Ascending aorta (tissue), 2 donors: Measurements from ENCODE around the gene EID2B. TPM values are rescaled to one million over a fixed set of nuclear protein-coding genes. Genes with fewer than 3 reads are reported as not detected.

Source experiments
- DNase-seq, 2 donors: peaks; one replicate each; pipeline ENCODE4 v3.0.0-alpha.2; 2019; ENCODE audit warnings: low spot score in 2 of 2
- H3K27ac ChIP-seq, 2 donors: fragments of 200-600 bp; sonication (generic); one replicate each; pipeline ENCODE4 v1.5.1; 2016 to 2017; ENCODE audit warnings: mild to moderate bottlenecking in 1 of 2
- H3K27me3 ChIP-seq: fragments of 200-600 bp; sonication (generic); one replicate; pipeline ENCODE4 v1.5.1; 2017
- H3K36me3 ChIP-seq, 2 donors: fragments of 200-600 bp; sonication (generic); one replicate each; pipeline ENCODE4 v1.5.1; 2016
- H3K4me1 ChIP-seq, 2 donors: fragments of 200-600 bp; sonication (generic); one replicate each; pipeline ENCODE4 v1.5.1; 2016 to 2017; ENCODE audit warnings: mild to moderate bottlenecking in 1 of 2
- H3K4me3 ChIP-seq, 2 donors: fragments of 200-600 bp; sonication (generic); one replicate each; pipeline ENCODE4 v1.5.1; 2016 to 2017; ENCODE audit warnings: mild to moderate bottlenecking in 1 of 2
- H3K9me3 ChIP-seq, 2 donors: fragments of 200-600 bp; sonication (generic); one replicate each; pipeline ENCODE4 v1.5.1; 2016
- CTCF ChIP-seq, 3 experiments: fragments of 200-600 bp in 2 of 3; fragments of 450-650 bp in 1 of 3; sonication (generic) in 2 of 3; IDR thresholded peaks; one replicate each; pipeline ENCODE4 v1.5.1; 2016 to 2019; ENCODE audit warnings: antibody characterized with exemption in 3 of 3, mild to moderate bottlenecking in 1 of 3, moderate library complexity in 1 of 3
- intact Hi-C: fragments of 100-400 bp; cut with DNase I; formaldehyde crosslinking; loops from one replicate; pipeline ENCODE4 v1.15.1; 2023
- total RNA-seq: library from RNA; depleted of rRNA; stranded (reverse); fragments of >200 nt; gene quantifications from one replicate; pipeline ENCODE4 v1.1.0, GENCODE V29; 2016

EID2B gene
- total RNA-seq, 1 donor from 2014 or later, result not detected

- peak overlapping the region in 1 of 2 donors; percentile 96 for H3K27ac ChIP-seq
- H3K27me3 ChIP-seq, result no peaks in the 10 kb centered on the region
- no peak for TF ChIP-seq CTCF (IDR thresholded peaks at IDR 0.05)
- H3K4me3 ChIP-seq, result peak overlapping the region; percentile 77 to 95
- intact Hi-C loops, result loop anchor here (1.0 kb wide), 1 partner anchor 415 kb away; the partner anchor contains the start of gene PAK4
- no peaks in the 10 kb centered on the region for H3K36me3 ChIP-seq
- H3K4me1 ChIP-seq, result peaks cover 5 to 16% of the 10 kb centered on the region in 2 donors
- H3K9me3 ChIP-seq, result no peaks in the 10 kb centered on the region
- no peak for DNase-seq
Measured at GRCh38 chr19:39540333-39540673, 7.7 kb upstream of the EID2B start.

- Histone ChIP-seq H3K27ac (peak within 1 kb of the TSS; percentile 95 to 96), H3K27me3 (no peaks in the 10 kb centered on the region), H3K4me3 (peak within 1 kb of the TSS; percentile 77 to 95), H3K36me3 (no peaks in the 10 kb centered on the region), H3K9me3 (no peaks in the 10 kb centered on the region), H3K4me1 (peaks cover 5 to 16% of the 10 kb centered on the region in 2 donors)
- peak; percentile 76 to 96 for DNase-seq
- intact Hi-C loops, result loop anchor here (1.0 to 10.0 kb wide), 2 partner anchors 414 to 455 kb away; partner anchors contain the start of genes PAK4 and ZNF546
- TF ChIP-seq CTCF (IDR thresholded peaks at IDR 0.05), result peak; percentile 71 to 89 (median 87)
Measured at GRCh38 chr19:39539518-39540332, 7.1 kb upstream of the EID2B start, which contains the start of gene EID2. TSS of gene EID2 (minus strand) at chr19:39540161. CDS start at chr19:39540079, 82 bp downstream.

- H3K4me1 ChIP-seq, result peaks cover 5 to 16% of the 10 kb centered on the region in 2 donors
- H3K4me3 ChIP-seq, result peak overlapping the region; percentile 77 to 95
- no peak for TF ChIP-seq CTCF (IDR thresholded peaks at IDR 0.05)
- H3K9me3 ChIP-seq, result no peaks in the 10 kb centered on the region
- H3K27me3 ChIP-seq, result no peaks in the 10 kb centered on the region
- peak overlapping the region; percentile 95 to 96 for H3K27ac ChIP-seq
- H3K36me3 ChIP-seq, result no peaks in the 10 kb centered on the region
- intact Hi-C loops, result loop anchor here (10.0 kb wide), 1 partner anchor 456 kb away; the partner anchor contains the start of gene ZNF546
- DNase-seq, result no peak
Measured at GRCh38 chr19:39539165-39539517, 6.5 kb upstream of the EID2B start.

GRCh38 chr19:39533791-39534190, 1.1 kb upstream of the EID2B start:
- Histone ChIP-seq H3K4me3 (no peak overlapping the region), H3K27ac (no peak overlapping the region), H3K27me3 (no peaks in the 10 kb centered on the region), H3K36me3 (no peaks in the 10 kb centered on the region), H3K9me3 (no peaks in the 10 kb centered on the region), H3K4me1 (peaks cover 7 to 22% of the 10 kb centered on the region in 2 donors)
- intact Hi-C loops, result loop anchor here (2.0 to 10.0 kb wide), 4 partner anchors 143 to 461 kb away; partner anchors contain the start of genes FBL, MED29, PAF1 and SAMD4B
- TF ChIP-seq CTCF (IDR thresholded peaks at IDR 0.05), result no peak
- DNase-seq, result no peak

GRCh38 chr19:39533003-39533512, 406 bp upstream of the EID2B start:
- H3K4me3 ChIP-seq, result peak overlapping the region in 1 of 2 donors; percentile 91
- no peaks in the 10 kb centered on the region for H3K36me3 ChIP-seq
- no peaks in the 10 kb centered on the region for H3K9me3 ChIP-seq
- H3K27ac ChIP-seq, result no peak overlapping the region
- intact Hi-C loops, result loop anchor here (2.0 to 10.0 kb wide), 4 partner anchors 142 to 462 kb away; partner anchors contain the start of genes FBL, MED29, PAF1 and SAMD4B
- TF ChIP-seq CTCF (IDR thresholded peaks at IDR 0.05), result no peak
- no peak for DNase-seq
- peaks cover 6 to 16% of the 10 kb centered on the region in 2 donors for H3K4me1 ChIP-seq
- no peaks in the 10 kb centered on the region for H3K27me3 ChIP-seq
